NCI-H1930 (cell line): ENCODE data around the gene WDR89.
"Not testable (repeated sequence)": the region's sequence is repeated elsewhere in the genome, so short reads cannot be mapped to it uniquely, and the experiment has no call there.

Experiments
- DNase-seq, 2 experiments: peaks; one replicate each; lab custom pipeline; 2025; lab: John Stamatoyannopoulos, UW

Gene WDR89

GRCh38 chr14:63641473-63642228 is at the start of gene WDR89:
Gene WDR89 (minus strand): TSS chr14:63641871. CDS start chr14:63599942, 41,929 bp downstream.
- peak; percentile 98 for DNase-seq

DNA sequence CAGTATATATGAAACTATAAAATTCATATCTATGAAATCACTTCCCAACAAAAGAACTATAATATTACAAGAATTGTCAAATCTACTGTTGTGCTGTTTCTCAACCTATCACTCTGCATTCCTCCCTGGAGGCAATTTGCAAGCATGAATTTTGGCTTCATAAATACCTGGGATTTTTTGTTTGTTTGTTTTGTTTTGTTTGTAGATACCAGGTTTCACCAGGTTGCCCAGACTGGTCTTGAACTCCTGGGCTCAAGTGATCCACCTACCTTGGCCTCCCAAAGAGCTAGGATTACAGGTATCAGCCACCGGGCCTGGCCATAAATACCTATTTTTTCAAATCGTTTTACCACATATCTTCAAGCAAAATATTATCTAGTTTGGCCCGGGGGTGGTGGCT is 47.5 kb upstream of the WDR89 start:
- DNase-seq = no peak

DNA sequence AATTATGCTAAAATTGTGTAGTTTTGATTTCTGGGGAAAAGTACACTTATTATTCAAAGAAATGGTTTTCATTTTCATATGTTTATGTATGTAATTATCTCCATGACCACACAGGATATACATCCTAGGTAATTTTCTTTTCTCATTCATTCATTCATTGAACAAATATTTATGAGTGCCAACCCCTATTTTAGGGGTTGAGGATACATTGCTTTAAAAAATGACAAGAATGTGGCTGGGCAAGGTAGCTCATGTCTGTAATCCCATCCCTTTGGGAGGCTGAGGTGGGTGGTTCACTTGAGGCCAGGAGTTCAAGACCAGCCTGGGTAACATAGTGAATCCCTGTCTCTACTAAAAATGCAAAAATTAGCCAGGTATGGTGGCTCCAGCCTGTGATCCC is 45.3 kb upstream of the WDR89 start:
- DNase-seq = no peak

GRCh38 chr14:63685401-63685800 is 43.7 kb upstream of the WDR89 start:
- DNase-seq = no peak

GRCh38 chr14:63682727-63683593 is 41.3 kb upstream of the WDR89 start:
- DNase-seq = no peak

- DNase-seq = no peak
These were observed 36.9 kb upstream of the WDR89 start for GRCh38 chr14:63678536-63678935.

GRCh38 chr14:63677891-63678379 is 36.3 kb upstream of the WDR89 start:
- DNase-seq = no peak

- DNase-seq = no peak
These were observed 34.9 kb upstream of the WDR89 start for GRCh38 chr14:63676615-63677014.

DNA sequence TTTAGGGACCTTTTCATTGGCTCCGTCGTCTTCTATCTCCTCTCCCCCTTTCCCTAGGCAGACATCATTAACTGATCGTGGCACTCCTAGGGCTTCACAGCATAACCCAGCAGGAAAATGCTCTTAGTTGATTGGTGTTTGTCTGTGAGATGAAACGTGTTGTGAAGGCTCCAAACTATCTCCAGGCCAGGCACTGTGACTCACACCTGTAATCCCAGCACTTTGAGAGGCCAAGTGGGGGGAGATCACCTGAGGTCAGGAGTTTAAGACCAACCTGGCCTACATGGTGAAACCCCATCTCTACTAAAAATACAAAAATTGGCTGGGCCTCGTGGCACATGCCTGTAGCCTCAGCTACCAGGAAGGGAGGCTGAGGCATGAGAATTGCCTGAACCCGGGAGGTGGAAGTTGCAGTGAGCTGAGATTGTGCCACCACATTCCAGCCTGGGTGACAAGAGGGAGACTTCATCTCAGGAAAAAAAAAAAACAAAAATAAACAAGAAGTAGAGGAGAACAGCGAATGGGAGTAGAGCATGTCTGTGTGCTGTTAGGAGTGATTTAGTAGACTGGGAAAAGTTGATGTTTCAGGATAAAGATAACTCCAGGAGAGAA is 32.3 kb upstream of the WDR89 start:
- DNase-seq = no peak

- no peak for DNase-seq
These were observed 31.6 kb upstream of the WDR89 start for GRCh38 chr14:63673255-63673654.

DNA sequence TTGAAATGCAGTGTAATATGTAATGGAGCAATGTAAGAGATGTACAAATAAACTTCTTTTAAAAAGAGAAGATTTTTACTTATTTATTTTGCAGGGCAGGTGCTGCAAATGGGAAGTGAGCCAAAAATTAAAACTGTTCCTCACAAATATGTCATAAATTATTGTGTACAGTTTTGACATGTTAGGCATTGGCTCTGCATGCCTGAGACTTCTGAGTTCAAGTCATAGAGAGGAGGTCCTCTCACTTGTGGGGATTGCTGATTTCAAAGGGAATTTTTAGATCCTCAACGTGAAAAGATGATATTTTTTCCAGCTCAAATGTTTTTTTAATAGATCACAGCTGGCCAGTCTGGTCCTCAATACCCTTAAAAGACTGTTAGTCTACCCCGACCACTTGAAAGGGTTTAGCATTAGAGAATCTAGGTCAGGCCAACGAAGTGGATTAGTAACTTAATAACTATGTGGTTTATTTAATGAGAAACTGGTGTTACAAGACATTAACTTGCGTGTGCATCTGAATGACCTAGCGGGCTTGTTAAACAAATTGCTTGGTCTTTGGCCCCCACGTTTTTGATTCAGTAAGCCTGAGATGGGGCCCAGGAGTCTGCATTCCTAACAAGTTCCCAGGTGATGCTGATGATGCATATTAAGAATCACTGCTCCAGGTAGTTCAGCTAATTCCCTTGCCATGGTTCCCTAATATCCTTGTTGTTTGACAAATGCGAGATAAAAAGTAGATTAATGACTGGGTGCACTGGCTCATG is 30.9 kb upstream of the WDR89 start:
- DNase-seq = no peak

DNA sequence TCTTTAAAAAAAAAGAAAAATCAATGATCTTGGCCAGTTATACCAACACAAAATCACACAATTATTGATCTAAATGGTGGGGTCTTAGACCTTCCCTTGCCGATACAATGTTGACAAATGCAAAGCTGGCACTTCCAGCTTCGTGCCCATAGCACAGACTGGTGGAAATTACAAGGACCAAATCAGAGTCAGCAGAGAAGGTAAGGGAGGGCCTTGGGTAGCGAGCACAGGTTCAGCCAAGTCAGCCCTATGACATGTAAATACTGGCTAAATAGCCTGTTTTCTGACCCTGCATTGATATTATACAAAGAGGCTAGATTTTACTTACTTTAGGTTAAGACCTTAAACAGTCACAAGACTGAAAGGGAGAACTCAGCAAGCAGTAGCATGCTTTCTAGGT is 30.3 kb upstream of the WDR89 start:
- DNase-seq = no peak

DNA sequence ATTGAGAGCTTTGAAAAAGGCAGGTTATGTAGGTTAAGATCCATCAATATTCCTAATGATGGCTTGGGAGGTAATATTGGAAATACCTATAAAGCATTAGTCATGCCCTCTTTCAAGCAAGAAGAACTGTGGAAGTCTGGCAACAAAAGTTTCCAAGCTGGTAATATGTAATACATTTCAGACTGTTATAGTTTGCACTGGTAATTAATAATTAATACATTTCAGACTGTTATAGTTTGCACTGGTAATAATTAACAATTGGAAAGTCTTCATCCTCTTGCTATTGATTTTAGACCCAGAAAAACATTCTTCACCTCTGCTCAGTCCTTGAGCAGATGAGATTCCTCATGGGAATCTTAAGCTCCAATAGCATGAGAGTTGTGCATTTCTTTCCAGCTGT is 29.0 kb upstream of the WDR89 start:
- no peak for DNase-seq

DNA sequence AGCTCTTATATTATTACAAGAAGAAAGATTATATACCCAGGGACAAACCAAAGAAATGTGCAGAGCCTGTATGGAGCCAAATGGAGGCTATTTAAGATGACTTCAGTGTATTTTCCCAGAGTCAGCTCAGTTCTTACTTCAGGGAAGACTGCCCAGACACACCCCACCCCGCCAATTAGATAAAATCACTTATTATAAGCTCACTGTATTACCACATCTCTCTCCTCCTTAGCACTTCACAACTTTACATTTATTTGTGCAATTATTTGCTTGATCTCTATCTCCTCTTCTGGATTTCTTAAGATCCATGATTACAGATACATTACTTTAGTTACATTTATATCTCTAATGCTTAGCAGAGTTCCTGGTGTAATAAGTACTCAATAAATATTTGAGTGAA is 24.7 kb upstream of the WDR89 start:
- DNase-seq = no peak

DNA sequence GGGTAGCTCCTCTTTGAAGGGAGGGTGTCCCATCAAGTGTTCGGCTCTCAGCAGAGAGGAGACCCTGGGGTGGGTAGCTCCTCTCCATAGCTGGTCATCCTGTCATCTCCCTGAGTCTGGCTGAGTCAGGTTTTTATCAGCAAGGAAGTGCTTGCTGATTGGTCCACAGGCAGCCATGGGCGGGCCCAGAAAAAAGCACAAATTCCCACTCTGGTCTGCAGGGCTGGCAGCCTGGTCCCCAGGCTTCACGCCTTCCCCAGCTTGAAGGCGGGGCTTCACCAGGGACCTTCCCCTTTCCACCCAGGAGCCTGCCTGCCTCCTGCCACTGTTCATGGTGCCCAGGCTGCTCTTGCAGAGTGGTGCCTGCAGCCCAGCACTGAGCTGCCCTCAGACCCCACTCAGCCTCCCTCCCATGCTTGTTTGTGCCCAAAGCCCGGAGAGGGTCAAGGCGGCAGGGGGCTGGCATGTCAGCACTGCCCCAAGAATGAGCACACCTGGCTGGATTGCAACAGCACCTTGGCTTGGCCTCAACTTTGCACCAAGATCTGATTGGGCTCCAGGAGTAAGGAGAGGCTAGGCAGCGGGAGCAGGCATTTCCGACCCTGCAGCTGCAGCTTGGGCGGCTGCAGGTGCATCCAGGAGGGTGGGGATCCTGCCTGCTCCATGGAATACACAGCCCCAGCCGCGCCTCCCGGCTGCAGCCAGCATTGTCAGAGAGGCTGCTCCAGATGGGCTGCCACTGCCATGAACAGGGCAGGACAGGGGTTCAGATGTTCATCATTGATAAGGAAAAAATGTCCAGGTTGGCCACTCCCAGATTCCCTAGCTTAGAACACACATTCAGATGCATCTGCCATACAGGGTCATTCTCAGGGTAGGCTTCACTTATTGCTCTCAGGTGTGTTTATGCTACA is 22.0 kb upstream of the WDR89 start:
- DNase-seq = no peak

- DNase-seq = no peak
These were observed 21.1 kb upstream of the WDR89 start for GRCh38 chr14:63662776-63663175.

DNA sequence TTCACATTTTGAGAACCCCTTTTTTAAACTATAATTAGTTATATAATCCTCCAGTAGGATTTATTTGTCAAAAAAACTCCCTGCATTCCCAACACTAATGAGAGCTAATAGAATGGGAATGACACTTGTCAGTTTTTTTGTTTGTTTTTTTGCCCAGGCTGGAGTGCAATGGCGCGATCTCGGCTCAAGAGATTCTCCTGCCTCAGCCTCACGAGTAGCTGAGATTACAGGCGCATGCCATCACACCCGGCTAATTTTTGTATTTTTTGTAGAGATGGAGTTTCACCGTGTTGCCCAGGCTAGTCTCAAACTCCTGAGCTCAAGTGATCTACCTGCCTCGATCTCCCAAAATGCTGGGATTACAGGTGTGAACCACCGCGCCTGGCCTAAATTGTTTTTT is 20.2 kb upstream of the WDR89 start:
- DNase-seq = not testable (repeated sequence)

GRCh38 chr14:63659726-63660125 is 18.1 kb upstream of the WDR89 start:
- no peak for DNase-seq

DNA sequence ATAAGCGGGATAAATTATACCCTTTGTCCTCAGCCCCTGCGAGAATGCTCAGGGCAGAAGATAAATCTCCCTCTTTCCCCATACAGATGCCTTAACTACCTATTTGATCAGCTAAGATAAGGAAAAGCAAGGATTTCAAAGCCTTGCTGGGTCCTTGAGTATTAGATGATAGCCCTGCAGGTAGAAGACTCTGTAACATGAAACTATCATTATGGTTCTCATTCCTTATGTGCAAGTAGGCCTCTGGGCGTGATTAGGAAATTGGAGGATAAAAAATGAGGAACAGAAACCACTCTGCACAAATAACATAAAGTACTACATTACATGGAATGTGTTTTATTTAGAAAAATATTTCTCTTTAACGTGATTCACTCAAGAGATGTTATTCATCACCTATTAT is 14.5 kb upstream of the WDR89 start:
- no peak for DNase-seq

DNA sequence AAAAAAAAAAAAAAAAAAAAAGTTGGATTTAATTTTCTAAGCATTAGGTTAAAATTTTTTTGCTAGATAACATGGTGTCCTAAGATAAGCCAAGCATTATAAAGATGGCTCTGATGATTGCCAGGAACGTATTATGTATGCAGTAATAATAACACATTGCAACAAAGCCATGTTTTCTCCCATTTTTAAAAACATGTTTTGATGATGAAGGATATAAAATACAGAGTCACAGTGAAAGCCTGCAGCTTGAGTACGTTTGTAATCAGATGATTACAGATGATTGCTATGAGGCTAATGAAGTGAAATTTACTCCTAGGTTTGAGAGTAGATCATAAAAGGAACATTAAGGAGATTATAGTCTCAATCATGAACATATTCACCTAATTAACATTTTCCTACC is 13.3 kb upstream of the WDR89 start:
- no peak for DNase-seq

GRCh38 chr14:63654346-63654745 is 12.7 kb upstream of the WDR89 start:
- DNase-seq = no peak
